Parathyroid adenoma (tissue), 2 donors: ENCODE data around the gene TAS2R40.
A peak's percentile ranks its signal among the peaks of the same experiment; 100 is the strongest.
"Not testable (repeated sequence)": the region's sequence is repeated elsewhere in the genome, so short reads cannot be mapped to it uniquely, and the experiment has no call there.

Source experiments
- H2AFZ ChIP-seq: fragments of 300-600 bp; sonication (generic); one replicate; pipeline ENCODE4 v1.7.0; 2017; ENCODE audit warnings: antibody characterized with exemption, mild to moderate bottlenecking
- H3K27ac ChIP-seq: fragments of 300-600 bp; sonication (generic); one replicate; pipeline ENCODE4 v1.7.0; 2017
- H3K27me3 ChIP-seq: fragments of 300-600 bp; sonication (generic); one replicate; pipeline ENCODE4 v1.7.0; 2017; ENCODE audit warnings: low read length; ENCODE audit not compliant: control insufficient read depth, insufficient read depth
- H3K36me3 ChIP-seq: fragments of 300-600 bp; sonication (generic); one replicate; pipeline ENCODE4 v1.7.0; 2017; ENCODE audit warnings: low read length; ENCODE audit not compliant: control insufficient read depth, insufficient read depth
- H3K4me1 ChIP-seq: fragments of 300-600 bp; sonication (generic); one replicate; pipeline ENCODE4 v1.7.0; 2017; ENCODE audit warnings: control low read depth
- H3K4me2 ChIP-seq: fragments of 300-600 bp; sonication (generic); one replicate; pipeline ENCODE4 v1.7.0; 2017; ENCODE audit warnings: low read length
- H3K4me3 ChIP-seq: fragments of 300-600 bp; sonication (generic); one replicate; pipeline ENCODE4 v1.7.0; 2017; ENCODE audit warnings: low read depth, low read length
- H3K79me2 ChIP-seq: fragments of 300-600 bp; sonication (generic); one replicate; pipeline ENCODE4 v1.7.0; 2017; ENCODE audit warnings: control low read depth
- H3K9ac ChIP-seq: fragments of 300-600 bp; sonication (generic); one replicate; pipeline ENCODE4 v1.7.0; 2017; ENCODE audit warnings: mild to moderate bottlenecking
- H3K9me3 ChIP-seq: fragments of 300-600 bp; sonication (generic); one replicate; pipeline ENCODE4 v1.7.0; 2017; ENCODE audit warnings: low read length; ENCODE audit not compliant: control insufficient read depth
- CTCF ChIP-seq: fragments of 300-600 bp; sonication (generic); IDR thresholded peaks from one replicate; pipeline ENCODE4 v1.7.0; 2017; ENCODE audit warnings: antibody characterized with exemption, mild to moderate bottlenecking
- donor health status: primary hyperparathyroidism.

Gene TAS2R40

GRCh38 chr7:143221737-143222136 lies at the start of gene TAS2R40:
Gene TAS2R40 (plus strand): TSS chr7:143222037. CDS start chr7:143222079, 42 bp downstream.
- no peak for TF ChIP-seq CTCF
- H3K9me3 ChIP-seq: no peaks in the 10 kb centered on the region
- no peaks in the 10 kb centered on the region for H3K27me3 ChIP-seq
- no peaks in the 10 kb centered on the region for H3K36me3 ChIP-seq
- H3K4me2 ChIP-seq: no peak within 1 kb of the TSS
- H2AFZ ChIP-seq: no peak within 1 kb of the TSS
- H3K27ac ChIP-seq: no peak within 1 kb of the TSS
- no peaks in the 10 kb centered on the region for H3K4me1 ChIP-seq
- no peak within 1 kb of the TSS for H3K9ac ChIP-seq
- H3K4me3 ChIP-seq: no peak within 1 kb of the TSS
- H3K79me2 ChIP-seq: no peaks in the 10 kb centered on the region

- no peaks in the 10 kb centered on the region for H3K4me1 ChIP-seq
- H3K27ac ChIP-seq: no peak overlapping the region
- H3K9ac ChIP-seq: no peak overlapping the region
- H3K79me2 ChIP-seq: no peaks in the 10 kb centered on the region
- H3K4me2 ChIP-seq: peak overlapping the region; percentile 29
- H3K27me3 ChIP-seq: no peaks in the 10 kb centered on the region
- no peaks in the 10 kb centered on the region for H3K36me3 ChIP-seq
- no peaks in the 10 kb centered on the region for H3K9me3 ChIP-seq
- peak overlapping the region; percentile 33 for H3K4me3 ChIP-seq
- no peak for TF ChIP-seq CTCF
- peak overlapping the region; percentile 33 for H2AFZ ChIP-seq
Measured at GRCh38 chr7:143172354-143172753, 49.5 kb upstream of the TAS2R40 start.

GRCh38 chr7:143176128-143176527 lies 45.7 kb upstream of the TAS2R40 start:
- no peaks in the 10 kb centered on the region for H3K36me3 ChIP-seq
- no peaks in the 10 kb centered on the region for H3K9me3 ChIP-seq
- no peaks in the 10 kb centered on the region for H3K4me1 ChIP-seq
- no peak overlapping the region for H3K4me2 ChIP-seq
- no peaks in the 10 kb centered on the region for H3K27me3 ChIP-seq
- no peak overlapping the region for H3K4me3 ChIP-seq
- no peak overlapping the region for H2AFZ ChIP-seq
- no peak for TF ChIP-seq CTCF
- no peak overlapping the region for H3K27ac ChIP-seq
- H3K79me2 ChIP-seq: no peaks in the 10 kb centered on the region
- no peak overlapping the region for H3K9ac ChIP-seq

- Histone ChIP-seq H3K4me1 (no peaks in the 10 kb centered on the region), H3K4me3 (no peak overlapping the region), H3K4me2 (no peak overlapping the region), H3K9ac (no peak overlapping the region), H3K79me2 (no peaks in the 10 kb centered on the region), H3K27ac (no peak overlapping the region), H2AFZ (no peak overlapping the region), H3K9me3 (no peaks in the 10 kb centered on the region), H3K36me3 (no peaks in the 10 kb centered on the region), H3K27me3 (no peaks in the 10 kb centered on the region)
- TF ChIP-seq CTCF: no peak
Measured at GRCh38 chr7:143177374-143178119, 44.3 kb upstream of the TAS2R40 start.

GRCh38 chr7:143180771-143181170 lies 41.1 kb upstream of the TAS2R40 start:
- H3K4me1 ChIP-seq, H3K36me3 ChIP-seq, H3K4me3 ChIP-seq, H3K4me2 ChIP-seq, H3K79me2 ChIP-seq, H3K9ac ChIP-seq, H3K27me3 ChIP-seq, H3K27ac ChIP-seq, H2AFZ ChIP-seq, H3K9me3 ChIP-seq: not testable (repeated sequence)
